DND-41 (cell line): ENCODE results near the gene JMJD8.

Experiments
- ATAC-seq: fragments of 200-7000 bp; cut with Tn5 transposase; 3 replicates; pipeline ENCODE4 v1.9.1; 2021; ENCODE audit warnings: low read depth; ENCODE audit not compliant: insufficient read depth
- DNase-seq: peaks from one replicate; pipeline ENCODE4 v3.0.0-alpha.2; 2020
- H2AFZ ChIP-seq: 2 replicates; pipeline ENCODE4 v1.6.0; 2012; ENCODE audit warnings: low read depth, low read length
- H3K27ac ChIP-seq: 2 replicates; pipeline ENCODE4 v1.5.1; 2012; ENCODE audit warnings: low read length, inconsistent platforms
- H3K27me3 ChIP-seq: fragments of 200-600 bp; sonication (generic); 2 replicates; pipeline ENCODE4 v1.6.0; 2012; ENCODE audit warnings: low read length, mild to moderate bottlenecking, inconsistent platforms; ENCODE audit not compliant: insufficient read depth, poor library complexity
- H3K36me3 ChIP-seq: 2 replicates; pipeline ENCODE4 v1.5.1; 2012; ENCODE audit warnings: low read length, inconsistent platforms; ENCODE audit not compliant: insufficient read depth
- H3K4me1 ChIP-seq: 2 replicates; pipeline ENCODE4 v1.5.1; 2012; ENCODE audit warnings: mild to moderate bottlenecking, low read length; ENCODE audit not compliant: insufficient read depth
- H3K4me2 ChIP-seq: 2 replicates; pipeline ENCODE4 v1.6.0; 2012; ENCODE audit warnings: mild to moderate bottlenecking, moderate library complexity, low read length, inconsistent platforms; ENCODE audit not compliant: insufficient read depth
- H3K4me3 ChIP-seq, 2 experiments: fragments of 200-600 bp in 1 of 2; shearing (Covaris generic) in 1 of 2; 2 replicates each; pipeline ENCODE4 v1.5.1; 2012 to 2016; ENCODE audit warnings: inconsistent platforms in 2 of 2, low read length in 2 of 2, mild to moderate bottlenecking in 2 of 2, low read depth in 1 of 2, moderate library complexity in 1 of 2
- H3K79me2 ChIP-seq: 2 replicates; pipeline ENCODE4 v1.6.0; 2012; ENCODE audit warnings: low read length, inconsistent platforms; ENCODE audit not compliant: insufficient read depth
- H3K9ac ChIP-seq: 2 replicates; pipeline ENCODE4 v1.6.0; 2012; ENCODE audit warnings: low read depth, mild to moderate bottlenecking, inconsistent platforms, low read length, moderate library complexity
- H3K9me3 ChIP-seq: 2 replicates; pipeline ENCODE4 v1.5.1; 2012; ENCODE audit warnings: low read length, moderate library complexity, mild to moderate bottlenecking, inconsistent platforms; ENCODE audit not compliant: insufficient read depth, severe bottlenecking
- H4K20me1 ChIP-seq: 2 replicates; pipeline ENCODE4 v1.6.0; 2012; ENCODE audit warnings: low read length; ENCODE audit not compliant: insufficient read depth
- CTCF ChIP-seq: IDR thresholded peaks from 2 replicates; pipeline ENCODE4 v1.5.1; 2012; ENCODE audit warnings: borderline replicate concordance, low read length, moderate library complexity, mild to moderate bottlenecking; ENCODE audit not compliant: poor library complexity, severe bottlenecking; ENCODE audit errors: extremely low read depth
- EZH2 ChIP-seq: IDR thresholded peaks from 3 replicates; pipeline ENCODE4 v1.6.1; 2012; ENCODE audit warnings: borderline replicate concordance, low read depth, mild to moderate bottlenecking, moderate library complexity, low read length, inconsistent platforms; ENCODE audit not compliant: severe bottlenecking

Gene JMJD8

GRCh38 chr16:678858-679813, 5.0 kb downstream of the JMJD8 start:
- peak overlapping the region; percentile 89 for H3K4me2 ChIP-seq
- peaks cover 33% of the 10 kb centered on the region for H3K36me3 ChIP-seq
- DNase-seq, result peak; percentile 75
- H3K4me1 ChIP-seq, result peaks cover 46% of the 10 kb centered on the region
- H3K27ac ChIP-seq, result peak overlapping the region; percentile 87
- no peaks in the 10 kb centered on the region for H3K9me3 ChIP-seq
- ATAC-seq, result peak; percentile 36
- H3K4me3 ChIP-seq, result peak overlapping the region in 1 of 2 experiments; percentile 58; a peak in 2 of 4 replicates
- no peak for TF ChIP-seq EZH2
- no peak for TF ChIP-seq CTCF
- H3K79me2 ChIP-seq, result peaks cover 37% of the 10 kb centered on the region
- H3K27me3 ChIP-seq, result no peaks in the 10 kb centered on the region
- peak overlapping the region; percentile 80 for H2AFZ ChIP-seq
- peaks cover 59% of the 10 kb centered on the region for H4K20me1 ChIP-seq
- peak overlapping the region; percentile 57 for H3K9ac ChIP-seq

- no peak for ATAC-seq
- peaks cover 32% of the 10 kb centered on the region for H3K36me3 ChIP-seq
- peaks cover 57% of the 10 kb centered on the region for H4K20me1 ChIP-seq
- no peak overlapping the region for H3K4me3 ChIP-seq
- peaks cover 30% of the 10 kb centered on the region for H3K79me2 ChIP-seq
- H2AFZ ChIP-seq, result no peak overlapping the region
- no peak overlapping the region; the same call in 1 of the 2 replicates for H3K27ac ChIP-seq
- H3K9me3 ChIP-seq, result no peaks in the 10 kb centered on the region
- H3K27me3 ChIP-seq, result no peaks in the 10 kb centered on the region
- no peak overlapping the region for H3K4me2 ChIP-seq
- peaks cover 40% of the 10 kb centered on the region for H3K4me1 ChIP-seq
- no peak overlapping the region for H3K9ac ChIP-seq
- TF ChIP-seq EZH2, result no peak
- TF ChIP-seq CTCF, result no peak
- no peak for DNase-seq
These were observed 5.8 kb downstream of the JMJD8 start for GRCh38 chr16:678209-678857.

- DNase-seq, result no peak
- peaks cover 32% of the 10 kb centered on the region for H3K4me1 ChIP-seq
- no peak overlapping the region for H3K4me2 ChIP-seq
- no peak overlapping the region for H2AFZ ChIP-seq
- ATAC-seq, result no peak
- TF ChIP-seq EZH2 (no peak), CTCF (no peak)
- H4K20me1 ChIP-seq, result peaks cover 56% of the 10 kb centered on the region
- peaks cover 22% of the 10 kb centered on the region for H3K79me2 ChIP-seq
- H3K4me3 ChIP-seq, result no peak overlapping the region
- peaks cover 32% of the 10 kb centered on the region for H3K36me3 ChIP-seq
- H3K9me3 ChIP-seq, result no peaks in the 10 kb centered on the region
- no peak overlapping the region for H3K27ac ChIP-seq
- H3K27me3 ChIP-seq, result no peaks in the 10 kb centered on the region
- no peak overlapping the region for H3K9ac ChIP-seq
These were observed 6.6 kb downstream of the JMJD8 start for GRCh38 chr16:677316-678190.
